Occipital lobe (tissue), 2 donors: ENCODE data around the gene FAM78B. TPM values are rescaled to one million over a fixed set of nuclear protein-coding genes. Genes with fewer than 3 reads are reported as not detected.

Experiments used
- DNase-seq: peaks from one replicate; lab custom pipeline; 2025; lab: John Stamatoyannopoulos, UW
- total RNA-seq: library from RNA; depleted of rRNA; stranded (reverse); fragments of >200 nt; gene quantifications from one replicate; pipeline ENCODE4 v1.2.3, GENCODE V29; 2014

FAM78B gene
- total RNA-seq = 5.1 TPM

GRCh38 chr1:166166698-166167571 is at the start of gene FAM78B:
Gene FAM78B, minus strand, starts transcription at chr1:166167001. Its CDS starts 753 bp downstream, at chr1:166166248.
- DNase-seq = peak; percentile 63

GRCh38 chr1:166202546-166202945 is 35.7 kb upstream of the FAM78B start:
- DNase-seq = no peak

GRCh38 chr1:166200743-166201142 is 33.9 kb upstream of the FAM78B start:
- DNase-seq = no peak

- no peak for DNase-seq
Measured at GRCh38 chr1:166197597-166197996, 30.8 kb upstream of the FAM78B start.

- no peak for DNase-seq
Measured at GRCh38 chr1:166197141-166197540, 30.3 kb upstream of the FAM78B start.

- DNase-seq = no peak
Measured at GRCh38 chr1:166193057-166193698, 26.4 kb upstream of the FAM78B start.

- DNase-seq = no peak
Measured at GRCh38 chr1:166190400-166190799, 23.6 kb upstream of the FAM78B start.

- DNase-seq = no peak
Measured at GRCh38 chr1:166189126-166189525, 22.3 kb upstream of the FAM78B start.

GRCh38 chr1:166185526-166185925 is 18.7 kb upstream of the FAM78B start:
- DNase-seq = no peak

GRCh38 chr1:166184897-166185296 is 18.1 kb upstream of the FAM78B start:
- no peak for DNase-seq

GRCh38 chr1:166184012-166184411 is 17.2 kb upstream of the FAM78B start:
- no peak for DNase-seq

- DNase-seq = no peak
Measured at GRCh38 chr1:166182281-166182680, 15.5 kb upstream of the FAM78B start.

- no peak for DNase-seq
Measured at GRCh38 chr1:166176416-166176815, 9.6 kb upstream of the FAM78B start.

GRCh38 chr1:166175032-166175431 is 8.2 kb upstream of the FAM78B start:
- DNase-seq = no peak

GRCh38 chr1:166174108-166174507 is 7.3 kb upstream of the FAM78B start:
- DNase-seq = no peak

- DNase-seq = no peak
Measured at GRCh38 chr1:166172106-166172505, 5.3 kb upstream of the FAM78B start.

GRCh38 chr1:166170726-166171125 is 3.9 kb upstream of the FAM78B start:
- no peak for DNase-seq

- no peak for DNase-seq
Measured at GRCh38 chr1:166170075-166170474, 3.3 kb upstream of the FAM78B start.

GRCh38 chr1:166169182-166169581 is 2.4 kb upstream of the FAM78B start:
- no peak for DNase-seq

- no peak for DNase-seq
Measured at GRCh38 chr1:166167572-166167925, 748 bp upstream of the FAM78B start.

GRCh38 chr1:166166329-166166697 is 488 bp downstream of the FAM78B start:
- no peak for DNase-seq

GRCh38 chr1:166165661-166166328 is 1.0 kb downstream of the FAM78B start:
- DNase-seq = no peak
